Amniotic stem cell (primary cell): Measurements from ENCODE around the gene MYL11.

Source experiments
- DNase-seq: peaks from one replicate; lab custom pipeline; 2025; lab: John Stamatoyannopoulos, UW

Gene MYL11

GRCh38 chr16:30421010-30421409, 46.4 kb downstream of the MYL11 start:
- no peak for DNase-seq
